Inflammatory macrophage treated with lipopolysaccharide for 1 hour (primary cell): ENCODE measurements around the gene DDX60.
A peak's percentile ranks its signal among the peaks of the same experiment; 100 is the strongest.

Source experiments
- DNase-seq, 2 donors: peaks; one replicate each; pipeline ENCODE4 v3.0.0-alpha.2; 2020 to 2022

DDX60 gene

DNA sequence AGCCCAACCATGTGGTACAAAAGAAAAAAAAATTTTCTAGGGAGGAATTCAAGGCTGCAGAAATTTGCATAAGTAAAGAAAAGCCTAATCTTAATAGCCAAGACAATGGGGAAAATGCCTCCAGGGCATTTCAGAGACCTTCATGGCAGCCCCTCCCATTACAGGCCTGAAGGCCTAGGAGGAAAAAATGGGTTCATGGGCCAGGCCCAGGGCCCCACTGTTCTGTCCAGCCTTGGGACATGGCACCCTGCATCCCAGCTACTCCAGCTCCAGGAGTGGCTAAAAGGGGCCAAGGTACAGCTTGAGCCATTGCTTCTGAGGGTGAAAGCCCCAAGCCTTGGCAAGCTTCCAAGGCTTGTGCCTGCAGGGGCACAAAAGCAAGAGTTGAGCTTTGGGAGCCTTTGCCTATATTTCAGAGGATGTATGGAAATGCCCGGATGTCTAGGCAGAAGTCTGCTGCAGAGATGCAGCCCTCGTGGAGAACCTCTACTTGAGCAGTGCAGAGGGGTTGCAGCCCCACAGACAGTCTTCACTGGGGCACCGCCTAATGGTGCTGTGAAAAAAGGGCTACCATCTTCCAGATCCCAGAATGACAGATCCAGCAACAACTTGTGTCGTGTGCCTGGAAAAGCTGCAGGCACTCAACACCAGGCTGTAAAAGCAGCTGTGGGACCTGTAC, 115.2 kb downstream of the DDX60 start:
- DNase-seq, result no peak

DNA sequence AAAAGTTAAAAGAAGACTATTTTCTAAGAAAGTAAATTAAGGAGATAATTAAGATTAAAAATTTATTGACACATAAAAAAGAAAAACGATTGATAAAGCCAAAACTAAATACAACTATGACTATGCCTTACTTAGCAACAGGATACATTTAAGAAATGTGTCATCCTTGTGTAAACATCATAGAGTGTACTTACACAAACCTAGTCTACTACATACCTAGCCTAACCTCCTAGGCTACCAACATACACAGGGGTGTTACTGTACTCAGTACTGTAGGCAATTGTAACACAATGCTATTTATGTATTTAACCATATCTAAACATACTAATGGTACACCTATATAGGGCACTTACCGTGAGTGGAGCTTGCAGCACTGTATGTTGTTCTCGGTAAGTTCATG, 117.9 kb downstream of the DDX60 start:
- no peak for DNase-seq

DNA sequence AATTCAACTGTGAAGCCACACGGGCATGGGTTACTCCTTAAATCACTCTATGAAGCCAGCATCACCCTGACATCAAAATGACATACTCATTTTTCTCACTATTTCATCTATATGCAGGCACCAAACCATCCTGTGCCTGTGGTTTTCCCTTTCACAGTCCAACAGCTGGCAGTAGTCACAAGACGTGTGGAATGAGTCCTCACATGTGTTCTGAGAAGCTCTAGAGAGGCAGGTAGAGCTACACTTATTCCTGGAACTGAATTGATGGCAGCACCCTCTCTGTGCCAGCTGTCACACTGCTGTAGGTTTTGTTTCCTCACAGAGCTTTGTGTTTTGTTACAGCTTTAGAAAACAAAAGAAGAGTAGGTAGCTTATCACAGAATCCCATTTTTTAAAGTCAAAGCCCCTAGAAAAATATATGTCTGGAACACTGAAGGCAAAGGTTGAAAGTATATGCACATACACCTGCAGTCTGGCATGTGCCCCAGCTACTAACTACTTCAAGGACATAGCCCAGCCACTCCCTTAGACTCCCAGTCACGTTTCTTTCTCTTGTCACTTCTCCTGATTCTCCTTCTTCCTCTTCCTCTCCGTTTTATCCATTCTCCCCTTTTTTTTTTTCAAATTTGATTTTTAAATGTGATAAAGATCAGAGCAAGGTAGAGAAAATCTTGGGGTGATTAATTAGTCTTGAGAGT, 119.1 kb downstream of the DDX60 start:
- no peak for DNase-seq

DNA sequence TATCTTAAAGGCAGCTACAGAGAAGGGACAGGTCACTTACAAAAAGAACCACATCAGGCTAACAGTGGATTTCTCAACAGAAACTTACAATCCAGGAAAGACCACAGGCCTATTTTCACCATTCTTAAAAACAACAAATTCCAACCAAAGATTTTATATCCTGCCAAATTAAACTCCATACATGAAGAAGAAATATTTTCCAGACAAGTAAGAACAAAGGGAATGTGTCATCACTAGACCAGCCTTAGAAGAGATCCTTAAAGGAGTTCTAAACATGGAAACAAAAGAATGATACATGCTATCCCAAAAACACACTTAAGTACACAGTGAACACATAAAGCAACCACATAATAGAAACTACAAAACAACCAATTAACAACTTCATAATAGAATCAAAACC, 120.6 kb downstream of the DDX60 start:
- no peak for DNase-seq

DNA sequence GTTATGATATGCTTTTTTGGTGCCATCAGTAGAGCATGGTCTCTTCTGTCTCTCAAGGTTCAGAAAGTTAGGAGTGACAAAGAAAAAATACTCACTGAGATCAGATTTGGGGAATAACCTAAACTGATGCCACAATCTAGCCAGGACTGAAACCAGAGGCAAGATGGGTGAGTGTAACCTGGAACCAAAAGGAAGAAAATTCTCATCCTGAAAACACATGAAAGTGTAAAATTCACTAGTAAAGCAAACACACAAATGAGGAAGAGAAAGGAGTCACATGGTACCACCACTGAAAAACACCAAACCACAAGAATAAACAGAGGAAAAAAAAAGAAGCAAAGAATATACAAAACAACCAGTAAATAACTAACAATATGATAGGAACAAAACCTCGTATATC, 129.8 kb downstream of the DDX60 start:
- DNase-seq, result no peak

DNA sequence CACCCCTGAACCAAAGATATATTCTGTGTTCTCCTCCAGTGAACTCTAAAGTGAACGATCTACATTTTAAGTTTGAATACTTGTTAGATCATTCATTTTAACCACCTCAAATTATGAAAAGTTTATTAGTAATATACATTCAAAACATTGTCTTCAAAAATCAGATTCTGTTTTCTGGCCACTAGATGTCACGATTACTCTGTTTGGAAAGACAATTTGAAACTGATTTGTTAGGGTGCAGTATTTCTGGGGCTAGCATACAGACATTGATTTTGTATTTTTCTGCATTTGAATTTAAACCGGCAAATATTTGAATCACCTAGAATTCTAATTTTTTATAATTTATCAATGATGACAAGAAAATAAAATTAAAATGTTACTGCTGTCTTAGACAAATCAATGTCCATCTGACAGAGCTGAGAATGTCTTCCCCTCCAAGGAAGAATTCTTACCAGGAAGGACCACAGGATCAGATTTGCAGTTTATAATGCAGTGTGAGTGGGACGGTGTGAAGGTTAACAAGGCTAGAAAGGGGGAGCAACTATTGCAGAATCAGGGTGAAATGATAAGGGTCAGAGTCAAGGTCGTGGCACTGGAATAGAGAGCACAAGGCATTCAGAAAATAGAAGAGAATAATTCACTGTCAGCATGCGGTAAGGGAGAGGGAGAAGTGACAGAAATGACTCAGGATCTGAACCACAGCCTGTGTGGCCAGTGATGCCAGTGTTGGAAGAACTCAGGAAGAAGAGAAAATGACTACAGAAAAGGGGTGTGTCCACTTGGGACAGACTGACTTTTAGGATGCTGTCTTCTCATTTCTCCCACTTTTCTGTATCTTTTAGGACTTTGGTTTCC, 134.6 kb downstream of the DDX60 start:
- DNase-seq, result peak; percentile 3 to 53

DNA sequence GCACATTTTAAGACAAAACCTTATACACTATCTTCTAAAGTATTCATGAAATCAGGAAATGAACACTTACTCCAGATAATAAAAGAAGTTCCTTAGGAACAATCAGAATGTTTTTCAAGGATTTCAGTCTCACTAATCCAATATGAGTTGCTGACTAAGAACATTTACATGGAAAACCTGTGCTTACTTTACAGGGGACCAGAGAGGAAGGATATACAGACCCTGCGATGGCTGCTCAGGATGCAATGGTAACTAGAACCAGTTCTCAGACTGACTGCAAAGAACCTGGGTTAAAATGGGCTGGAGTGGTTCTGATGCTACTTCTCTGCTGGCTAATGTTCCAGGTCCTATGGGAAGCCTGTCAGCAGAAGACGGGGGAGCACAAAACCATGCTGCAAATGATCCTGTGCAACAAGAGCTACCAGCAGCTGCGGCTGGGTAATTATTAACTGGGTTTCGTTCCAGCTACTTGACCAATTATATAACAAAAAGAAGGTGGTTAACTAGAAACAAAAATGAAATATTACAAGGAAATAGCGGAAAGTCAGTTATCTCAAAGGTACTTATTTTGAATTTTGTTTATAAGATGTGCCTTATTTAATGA, 140.9 kb downstream of the DDX60 start:
- DNase-seq, result no peak

DNA sequence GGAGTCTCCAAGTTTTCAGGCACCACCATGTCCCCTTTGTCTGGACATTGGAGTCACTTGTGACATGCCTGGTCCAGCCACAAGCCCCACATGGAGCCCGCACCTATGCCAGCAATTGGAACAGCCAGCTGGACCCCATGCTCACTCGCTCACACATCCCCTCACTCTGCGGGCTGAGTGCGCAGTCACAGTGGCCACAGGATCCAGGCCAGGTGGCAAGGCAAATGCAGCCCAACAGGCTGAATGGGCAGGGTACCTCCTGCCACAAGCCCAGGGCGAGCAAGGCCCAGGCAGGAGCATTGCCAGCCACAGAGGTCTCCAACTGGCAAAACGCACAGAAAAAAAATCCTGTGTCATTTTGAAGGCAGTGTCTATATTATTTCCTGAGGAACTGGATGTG, 144.2 kb downstream of the DDX60 start:
- DNase-seq, result no peak

DNA sequence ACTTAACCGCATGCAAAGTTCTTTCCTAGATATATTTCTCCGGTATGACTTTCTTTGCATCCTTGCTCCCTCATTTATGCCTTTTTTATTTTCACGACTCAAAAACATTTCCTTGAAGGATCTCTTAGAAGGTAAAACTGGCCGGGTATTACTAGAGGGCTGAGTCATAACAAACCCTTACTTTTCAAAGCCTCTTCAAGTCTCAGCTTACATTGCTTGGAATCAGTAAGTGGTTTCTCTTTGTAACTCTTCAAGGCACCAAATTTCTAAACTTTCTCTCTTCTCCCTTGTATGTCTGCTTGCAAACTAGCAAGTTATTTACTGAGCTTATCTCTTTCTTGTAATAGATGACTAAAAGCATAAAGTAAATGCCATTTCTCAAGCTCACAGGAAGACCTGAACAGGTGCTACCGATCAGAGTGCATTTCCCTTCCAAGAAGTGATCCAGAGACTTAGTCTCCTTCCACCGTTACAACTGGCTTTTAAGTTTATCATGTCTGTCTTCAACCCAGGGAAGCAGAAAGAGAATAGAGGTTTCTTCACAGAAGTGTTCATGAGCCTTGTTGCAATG, 150.8 kb downstream of the DDX60 start:
- DNase-seq, result no peak
